Measurements from ENCODE around the gene ARRDC4. TPM values are rescaled to one million over a fixed set of nuclear protein-coding genes. Genes with fewer than 3 reads are reported as not detected.

Gene ARRDC4
- total and polyA plus RNA-seq, 2 donors (not counting 3 experiments of a cell fraction or from before 2014, with no cell fraction given), result 0.97 to 1.2 TPM

DNA sequence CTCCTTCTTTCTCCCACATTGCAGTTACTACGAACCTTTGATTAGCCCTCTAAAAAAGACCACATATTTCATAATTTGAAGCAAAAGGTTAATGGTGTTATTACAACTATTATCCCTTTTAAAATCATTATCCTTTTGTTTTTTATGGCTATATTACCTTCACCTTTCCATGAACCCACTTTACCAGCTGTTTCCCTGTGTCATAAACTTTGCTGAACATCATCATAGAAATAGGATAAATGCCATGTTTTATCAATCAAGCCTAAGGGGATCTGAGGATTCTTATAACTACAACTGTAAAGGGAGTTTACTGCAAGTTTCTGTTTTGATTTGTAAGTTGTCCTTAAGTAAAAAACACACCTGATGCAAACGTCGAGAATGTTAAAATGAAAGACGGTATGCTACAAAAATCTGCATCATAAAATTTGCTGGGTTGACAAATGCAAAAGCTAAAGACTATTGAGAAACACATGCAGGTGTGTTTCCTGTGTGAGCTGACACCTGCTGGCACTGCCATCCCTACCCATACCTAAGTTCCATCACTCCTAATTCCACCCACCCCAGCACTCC is 39.1 kb upstream of the ARRDC4 start:
- no peaks in the 10 kb centered on the region for H3K79me2 ChIP-seq (ENCODE audit: control insufficient read depth, insufficient read depth, low read length)
- H3K27me3 ChIP-seq (ENCODE audit: control insufficient read depth in 2 of 2, insufficient read depth in 2 of 2, low read length in 2 of 2), result no peaks in the 10 kb centered on the region
- no peak overlapping the region for H3K27ac ChIP-seq (ENCODE audit: insufficient read depth, low read depth, low read length)
- no peak overlapping the region for H3K9ac ChIP-seq (replicated peaks; ENCODE audit: extremely low read depth, insufficient read depth, low read length)
- no peak overlapping the region for H3K4me3 ChIP-seq (replicated peaks in 1 of 3; ENCODE audit: insufficient read depth in 1 of 3, low read depth in 1 of 3, low read length in 3 of 3)
- ChIA-PET POLR2A (no interaction called here), CTCF (no interaction called here)
- no peaks in the 10 kb centered on the region for H4K20me1 ChIP-seq (replicated peaks; ENCODE audit: control insufficient read depth, extremely low read depth, insufficient read depth, low read length)
- no peak for DNase-seq (ENCODE audit: low read depth, low spot score)
- TF ChIP-seq POLR2AphosphoS5 (IDR thresholded peaks at IDR 0.05; ENCODE audit: insufficient read depth, low read depth, low read length) (no peak), POLR2A (IDR thresholded peaks at IDR 0.05; ENCODE audit: low read depth, low read length) (no peak)
- H3K4me2 ChIP-seq (ENCODE audit: insufficient read depth, low read length), result no peak overlapping the region
- no peaks in the 10 kb centered on the region for H3K9me3 ChIP-seq (replicated peaks; ENCODE audit: control insufficient read depth, insufficient read depth, low read length)
- dilution Hi-C loops (cut with MboI; ENCODE audit: extremely low pct_ligation_motif_present, low sequenced_read_pairs), result no loop called here
- H2AFZ ChIP-seq (ENCODE audit: low read depth, low read length), result no peak overlapping the region
- no peak for FAIRE-seq
- no TSS peak for BruUV-seq (replicated peaks)
- H3K4me1 ChIP-seq (ENCODE audit: control insufficient read depth, extremely low read depth, insufficient read depth, low read length), result no peaks in the 10 kb centered on the region
- no peaks in the 10 kb centered on the region for H3K9me1 ChIP-seq (replicated peaks; ENCODE audit: control insufficient read depth, extremely low read depth, insufficient read depth, low read length)
- intact Hi-C loops (cut with micrococcal nuclease), result no loop called here
- H3K36me3 ChIP-seq (ENCODE audit: control insufficient read depth in 2 of 2, extremely low read depth in 1 of 2, insufficient read depth in 2 of 2, low read length in 2 of 2), result no peaks in the 10 kb centered on the region

DNA sequence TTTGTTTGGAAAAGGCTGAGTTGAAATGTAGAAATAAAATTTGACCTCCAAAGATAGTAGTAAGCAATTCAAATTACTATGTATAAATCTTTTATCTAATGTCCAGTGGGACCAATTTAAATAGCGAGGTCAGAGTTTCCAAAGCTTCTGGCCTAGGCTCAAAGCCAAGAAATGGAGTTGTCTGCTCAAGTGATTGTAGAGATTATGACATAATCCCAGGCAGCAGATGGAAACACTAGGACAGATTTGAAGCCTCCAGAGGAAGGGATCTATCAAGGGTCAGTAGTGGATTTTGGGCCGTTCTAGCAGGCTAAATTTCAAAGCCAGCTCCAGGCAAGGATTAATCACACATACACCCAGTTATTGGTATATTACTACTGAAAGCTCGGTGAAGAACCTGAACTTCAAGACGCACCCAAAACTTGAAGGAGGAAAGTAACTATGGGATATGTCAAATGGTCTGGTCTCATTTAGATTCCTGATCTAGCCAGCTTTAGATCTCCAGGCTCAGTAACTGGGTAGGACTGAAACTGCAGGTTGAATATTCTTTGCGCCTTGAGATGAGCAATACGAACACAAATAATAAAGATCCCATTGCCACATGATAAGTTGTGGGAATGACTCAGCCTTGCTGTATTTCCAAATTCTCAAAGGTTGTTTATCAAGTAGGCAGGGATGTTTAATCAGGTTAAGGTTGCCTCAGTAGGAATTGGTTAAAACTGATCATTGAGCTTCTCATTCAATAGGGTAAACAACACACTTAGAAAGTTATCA is 30.9 kb upstream of the ARRDC4 start:
- DNase-seq (ENCODE audit: low read depth, low spot score), result no peak
- no TSS peak for BruUV-seq (replicated peaks)
- no peak for FAIRE-seq
- H3K4me2 ChIP-seq (ENCODE audit: insufficient read depth, low read length), result no peak overlapping the region
- H3K27ac ChIP-seq (ENCODE audit: insufficient read depth, low read depth, low read length), result no peak overlapping the region
- H3K79me2 ChIP-seq (ENCODE audit: control insufficient read depth, insufficient read depth, low read length), result no peaks in the 10 kb centered on the region
- no peak overlapping the region for H2AFZ ChIP-seq (ENCODE audit: low read depth, low read length)
- no peak for TF ChIP-seq FOS (IDR thresholded peaks at IDR 0.05; ENCODE audit: borderline replicate concordance, insufficient read depth, low read length)
- TF ChIP-seq MYC (IDR thresholded peaks at IDR 0.05; ENCODE audit: low read depth, low read length), result no peak
- TF ChIP-seq POLR2A (IDR thresholded peaks at IDR 0.05; ENCODE audit: low read depth, low read length), result no peak
- no peak for TF ChIP-seq JUN (IDR thresholded peaks at IDR 0.05; ENCODE audit: borderline replicate concordance, insufficient read depth, insufficient read length, low read depth)
- no peak for TF ChIP-seq CTCF (IDR thresholded peaks at IDR 0.05; ENCODE audit: extremely low read depth in 1 of 2, insufficient read depth in 1 of 2, low read depth in 1 of 2, low read length in 2 of 2)
- no peak for TF ChIP-seq MAX (IDR thresholded peaks at IDR 0.05; ENCODE audit: insufficient read depth, insufficient read length)
- no peak for TF ChIP-seq POLR2AphosphoS5 (IDR thresholded peaks at IDR 0.05; ENCODE audit: insufficient read depth, low read depth, low read length)
- TF ChIP-seq EZH2 (IDR thresholded peaks at IDR 0.05; ENCODE audit: borderline replicate concordance, low read depth, low read length, severe bottlenecking), result no peak
- TF ChIP-seq GATA2 (IDR thresholded peaks at IDR 0.05; ENCODE audit: insufficient read depth, insufficient read length, low read depth, low read length), result no peak
- ChIA-PET POLR2A (no interaction called here), CTCF (no interaction called here)
- no peak overlapping the region for H3K4me3 ChIP-seq (replicated peaks in 1 of 3; ENCODE audit: insufficient read depth in 1 of 3, low read depth in 1 of 3, low read length in 3 of 3)
- dilution Hi-C loops (cut with MboI; ENCODE audit: extremely low pct_ligation_motif_present, low sequenced_read_pairs), result no loop called here
- H4K20me1 ChIP-seq (replicated peaks; ENCODE audit: control insufficient read depth, extremely low read depth, insufficient read depth, low read length), result no peaks in the 10 kb centered on the region
- intact Hi-C loops (cut with micrococcal nuclease), result no loop called here
- H3K27me3 ChIP-seq (ENCODE audit: control insufficient read depth in 2 of 2, insufficient read depth in 2 of 2, low read length in 2 of 2), result no peaks in the 10 kb centered on the region
- no peak overlapping the region for H3K9ac ChIP-seq (replicated peaks; ENCODE audit: extremely low read depth, insufficient read depth, low read length)
- H3K4me1 ChIP-seq (ENCODE audit: control insufficient read depth, extremely low read depth, insufficient read depth, low read length), result no peaks in the 10 kb centered on the region
- H3K9me3 ChIP-seq (replicated peaks; ENCODE audit: control insufficient read depth, insufficient read depth, low read length), result no peaks in the 10 kb centered on the region
- no peaks in the 10 kb centered on the region for H3K36me3 ChIP-seq (ENCODE audit: control insufficient read depth in 2 of 2, extremely low read depth in 1 of 2, insufficient read depth in 2 of 2, low read length in 2 of 2)
- no peaks in the 10 kb centered on the region for H3K9me1 ChIP-seq (replicated peaks; ENCODE audit: control insufficient read depth, extremely low read depth, insufficient read depth, low read length)
